GM03348 (cell line): ENCODE data around the gene NACAD.
"Not testable (repeated sequence)": the region's sequence is repeated elsewhere in the genome, so short reads cannot be mapped to it uniquely, and the experiment has no call there.

ENCODE experiments used
- DNase-seq: peaks from one replicate; pipeline ENCODE4 v3.0.0; 2012; ENCODE audit warnings: low spot score

The NACAD gene

DNA sequence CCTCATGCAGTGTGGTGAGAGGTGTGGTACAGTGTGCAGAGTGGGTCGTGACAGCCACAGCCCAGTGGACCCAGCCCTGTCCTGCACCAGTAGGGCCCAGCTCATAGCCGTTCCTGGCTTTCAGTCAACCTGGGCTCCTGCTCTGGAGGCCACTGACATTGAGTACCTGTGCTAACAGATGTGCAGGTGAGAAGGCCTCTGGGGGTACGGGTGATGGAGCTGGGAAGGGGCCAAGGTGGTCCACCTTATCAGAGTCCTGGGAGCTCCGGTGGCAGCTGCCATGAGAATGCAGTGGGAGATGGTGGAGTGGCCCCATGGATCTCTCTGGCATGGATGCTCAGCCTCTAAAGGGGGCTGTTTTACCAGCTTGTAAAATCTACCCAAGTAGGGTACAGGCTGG is 28.8 kb upstream of the NACAD start:
- DNase-seq: no peak

DNA sequence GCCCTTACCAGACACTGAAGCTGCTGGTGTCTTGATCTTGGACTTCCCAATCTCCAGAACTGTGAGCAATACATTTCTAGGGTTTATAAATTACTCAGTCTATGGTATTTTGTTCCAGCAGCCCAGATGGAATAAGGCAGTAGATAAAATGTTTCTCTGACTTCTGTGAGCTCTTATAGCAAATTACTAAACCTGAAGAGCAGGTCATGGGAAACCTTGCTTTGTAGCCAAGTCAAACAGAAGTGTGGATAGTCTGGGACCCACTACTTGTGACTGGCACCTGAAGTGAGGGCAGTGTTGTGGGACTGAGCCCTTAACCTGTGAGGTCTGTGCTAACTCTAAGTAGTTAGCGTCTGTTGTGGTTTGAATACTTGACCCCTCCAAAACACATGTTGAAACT is 27.3 kb upstream of the NACAD start:
- DNase-seq: no peak

DNA sequence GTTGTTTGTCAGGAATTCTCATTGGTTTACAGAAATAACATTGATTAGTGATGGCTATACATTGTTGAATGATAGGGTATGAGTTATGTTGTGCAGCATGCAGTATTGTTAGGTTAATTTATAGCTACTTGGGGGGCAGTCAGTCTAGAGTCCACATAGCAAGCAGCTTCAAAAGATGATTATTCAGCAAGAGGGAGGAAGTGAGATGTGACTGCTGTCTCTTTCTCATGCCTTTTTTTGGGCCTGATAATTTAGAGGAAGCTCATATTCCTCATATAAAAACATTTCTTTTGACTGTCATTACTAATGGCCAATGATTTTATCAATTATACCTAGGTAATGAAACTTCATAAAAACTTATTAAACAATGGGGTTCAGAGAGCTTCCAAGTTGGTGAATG is 26.2 kb upstream of the NACAD start:
- no peak for DNase-seq

DNA sequence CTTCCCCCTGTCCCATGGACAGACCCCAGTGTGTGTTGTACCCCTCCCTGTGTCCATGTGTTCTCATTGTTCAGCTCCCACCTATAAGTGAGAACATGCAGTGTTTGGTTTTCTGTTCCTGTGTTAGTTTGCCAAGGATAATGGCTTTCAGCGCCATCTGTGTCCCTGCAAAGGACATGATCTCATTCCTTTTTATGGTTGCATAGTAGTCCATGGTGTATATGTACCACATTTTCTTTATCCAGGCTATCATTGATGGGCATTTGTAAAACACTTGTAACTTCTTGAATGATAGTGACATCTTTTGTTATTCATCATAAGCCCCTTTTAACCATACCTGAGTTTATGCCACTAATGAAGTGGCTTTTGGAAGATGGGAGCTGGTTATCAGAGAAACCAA is 25.5 kb upstream of the NACAD start:
- not testable (repeated sequence) for DNase-seq

DNA sequence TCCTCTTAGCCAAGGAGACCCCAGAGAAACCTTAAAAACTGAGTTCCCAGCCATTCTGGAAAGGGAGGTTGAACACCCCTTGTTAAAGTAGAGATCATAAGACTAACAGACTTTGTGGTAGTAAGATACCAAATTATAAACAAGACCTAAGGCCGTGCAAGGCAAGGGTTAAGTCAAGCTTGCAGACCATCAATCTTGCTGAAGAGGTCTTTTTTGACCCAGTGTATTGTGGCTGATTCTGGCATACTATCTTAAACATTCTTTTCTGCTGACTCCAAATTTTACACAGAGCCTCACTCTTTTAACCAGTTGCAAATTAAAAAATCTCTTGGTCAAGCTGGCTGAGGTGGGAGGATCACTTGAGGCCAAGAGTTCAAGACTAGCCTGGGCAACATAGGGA is 23.9 kb upstream of the NACAD start:
- DNase-seq: no peak

DNA sequence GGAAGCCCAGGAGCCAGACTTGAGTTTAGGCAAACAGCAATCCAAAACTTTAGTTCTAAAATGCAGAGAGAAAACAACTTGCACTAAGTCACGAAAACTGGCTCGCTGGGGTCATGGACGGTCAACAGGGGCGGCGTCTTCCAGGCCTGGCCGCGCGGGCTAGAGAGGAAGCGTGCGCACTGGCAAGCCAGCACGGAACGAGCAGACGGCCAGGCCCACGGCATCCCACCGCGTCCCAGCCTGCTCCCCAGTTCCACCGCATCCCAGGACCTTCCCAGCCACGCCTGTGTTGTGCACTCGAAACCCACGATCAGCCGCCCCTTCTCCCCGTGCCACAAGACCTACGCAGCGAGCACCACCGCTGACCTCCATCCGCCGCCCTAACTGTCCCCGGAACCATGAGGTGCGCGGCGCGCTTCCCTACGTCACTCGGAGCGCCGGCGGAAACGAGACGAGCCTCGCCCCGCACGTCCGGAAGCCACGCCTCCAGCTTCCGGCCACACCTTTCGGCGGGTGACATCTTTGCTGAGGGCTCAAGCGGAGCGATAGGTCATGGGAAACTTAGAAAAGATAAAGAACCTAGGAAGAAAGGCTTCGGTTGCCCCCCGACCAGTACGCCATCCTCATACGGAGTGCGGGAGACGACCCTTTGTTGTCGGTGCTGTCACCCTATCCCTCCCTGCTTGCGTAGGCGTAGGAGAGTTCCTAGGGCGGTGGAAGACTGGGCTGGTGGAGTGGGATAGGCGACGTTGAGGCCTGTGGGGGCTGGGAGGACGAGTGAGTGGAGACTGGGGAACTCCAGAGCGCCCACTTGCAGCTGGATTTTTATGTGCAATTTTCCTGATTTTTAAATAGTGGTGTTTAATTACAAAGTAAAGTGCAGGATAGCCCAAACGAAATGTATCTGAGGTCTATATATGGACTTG is 22.8 kb upstream of the NACAD start, which contains the start of gene TBRG4:
TBRG4 (minus strand) TSS at position 400 of the 926 bp plus-strand sequence. CDS start 2,460 bp downstream, outside the sequence.
- DNase-seq: peak; percentile 97

DNA sequence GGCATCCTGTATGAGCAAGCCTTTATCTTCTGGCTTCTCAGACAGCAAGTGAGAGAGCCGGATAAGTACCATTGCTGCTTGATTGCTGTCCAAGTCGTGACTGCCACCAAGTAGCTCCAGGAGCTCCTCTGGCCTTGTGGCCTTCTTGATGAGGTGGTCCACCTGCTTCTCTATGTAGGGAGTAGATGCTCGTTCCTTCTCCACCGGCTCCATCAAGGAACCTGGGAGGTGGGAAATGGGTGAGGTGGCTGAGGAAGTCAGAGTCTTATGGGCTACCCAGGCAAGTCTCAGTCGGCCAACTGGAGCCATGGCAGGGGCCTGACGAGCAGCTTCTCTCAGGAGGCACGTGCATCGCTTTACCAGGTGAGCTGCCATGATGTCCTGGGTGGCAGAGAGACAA is 20.1 kb upstream of the NACAD start:
- DNase-seq: no peak

DNA sequence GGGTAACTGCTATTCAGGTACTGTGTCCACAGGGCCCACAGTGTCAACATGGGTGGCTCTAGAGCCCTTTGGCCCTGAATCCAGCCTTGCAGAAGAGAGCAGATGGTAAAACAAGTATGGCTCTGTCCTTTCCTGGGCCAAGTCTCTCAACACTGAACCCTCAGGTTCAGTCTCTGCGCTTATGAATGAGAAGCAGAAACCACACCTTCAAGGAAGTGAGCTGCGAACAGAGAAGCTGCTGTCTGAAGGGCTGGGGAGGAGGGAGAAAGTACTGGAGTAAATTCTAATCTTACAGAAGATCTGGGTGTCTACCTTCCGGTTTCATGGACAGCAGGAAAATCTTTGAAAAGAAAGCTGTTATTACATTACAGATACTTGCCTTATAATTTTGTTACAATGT is 18.6 kb upstream of the NACAD start:
- no peak for DNase-seq

DNA sequence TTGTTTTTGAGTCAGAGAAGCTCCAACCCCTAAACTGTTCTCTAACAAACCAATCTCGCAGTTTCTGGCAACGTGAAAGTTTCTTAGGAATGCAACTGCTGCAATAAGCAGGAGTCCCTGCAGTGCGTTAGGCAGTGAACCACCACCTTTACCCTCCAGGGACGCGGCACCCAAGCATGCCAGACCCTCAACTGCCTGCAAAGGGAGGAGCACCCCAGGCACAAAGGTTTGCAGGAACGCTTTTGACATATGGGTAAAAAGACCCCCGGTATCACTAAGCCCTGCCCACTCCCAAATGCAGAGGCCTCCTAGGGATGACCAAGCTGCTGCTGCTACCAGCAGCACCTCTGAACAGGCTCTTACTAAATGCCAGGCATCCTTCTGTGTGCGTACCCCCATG is 18.1 kb upstream of the NACAD start:
- no peak for DNase-seq

DNA sequence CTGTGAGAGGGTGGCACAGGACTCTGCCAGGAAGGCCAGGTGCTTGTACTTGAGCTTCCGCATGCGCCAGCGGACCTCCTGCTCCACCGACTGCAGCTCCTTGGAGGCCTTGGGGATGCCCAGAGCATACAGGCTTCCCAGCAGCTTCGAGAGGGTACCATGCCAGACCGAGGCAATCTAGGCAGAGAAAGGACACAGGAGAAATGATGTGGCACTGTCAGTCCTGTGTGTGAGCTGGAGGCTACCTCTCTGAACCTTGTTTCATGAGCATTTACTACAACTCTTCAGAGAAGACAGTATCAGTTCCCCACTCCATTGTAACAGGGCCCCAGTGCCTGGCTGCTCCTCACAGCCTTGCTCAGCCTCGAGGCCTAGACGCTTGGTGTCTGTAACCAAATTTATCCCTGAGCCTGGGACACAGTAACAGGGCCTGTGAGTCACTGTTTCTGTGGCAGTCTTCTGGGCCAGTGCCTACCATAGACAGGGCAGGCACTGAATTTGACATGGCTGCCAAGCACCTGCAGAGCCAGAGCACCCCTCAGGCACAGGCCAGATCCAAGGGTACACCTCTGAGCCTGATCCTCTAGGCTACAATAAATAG is 16.9 kb upstream of the NACAD start:
- DNase-seq: no peak

DNA sequence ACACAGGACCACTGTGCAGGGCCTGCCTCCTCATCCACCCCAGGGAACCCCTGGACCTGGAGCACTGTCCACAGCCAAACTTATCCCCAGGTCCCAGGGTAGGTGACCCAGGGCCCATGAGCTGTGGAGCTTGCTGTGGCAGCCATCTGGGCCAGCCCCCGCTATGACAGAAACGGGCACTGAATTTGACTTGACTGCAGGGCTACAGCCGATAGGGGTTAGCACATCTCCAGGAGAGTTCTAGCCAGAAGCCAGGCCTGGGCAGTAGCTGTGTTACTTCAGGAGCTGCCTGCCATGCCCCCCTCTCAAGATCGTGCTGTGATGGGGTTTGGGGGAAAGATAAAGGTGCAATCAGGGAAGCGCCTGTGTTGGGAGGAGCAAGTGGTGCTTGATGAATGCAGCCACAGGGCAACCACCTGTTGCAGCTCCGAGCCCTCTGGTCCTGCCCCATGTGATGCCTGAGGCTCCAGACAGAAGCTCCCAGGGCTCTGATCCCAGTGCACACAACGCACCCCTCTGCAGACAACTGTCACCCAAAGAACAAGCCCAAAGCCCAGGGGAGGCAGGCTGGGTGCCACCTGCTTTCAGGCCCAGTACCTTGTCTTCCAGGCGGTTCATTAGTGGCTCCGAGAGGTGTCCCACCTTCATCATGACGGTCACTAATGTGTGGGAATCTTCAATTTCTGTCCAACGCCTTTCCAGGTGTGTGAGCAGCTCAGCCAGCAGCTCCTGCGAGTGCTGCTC is 16.2 kb upstream of the NACAD start:
- no peak for DNase-seq

DNA sequence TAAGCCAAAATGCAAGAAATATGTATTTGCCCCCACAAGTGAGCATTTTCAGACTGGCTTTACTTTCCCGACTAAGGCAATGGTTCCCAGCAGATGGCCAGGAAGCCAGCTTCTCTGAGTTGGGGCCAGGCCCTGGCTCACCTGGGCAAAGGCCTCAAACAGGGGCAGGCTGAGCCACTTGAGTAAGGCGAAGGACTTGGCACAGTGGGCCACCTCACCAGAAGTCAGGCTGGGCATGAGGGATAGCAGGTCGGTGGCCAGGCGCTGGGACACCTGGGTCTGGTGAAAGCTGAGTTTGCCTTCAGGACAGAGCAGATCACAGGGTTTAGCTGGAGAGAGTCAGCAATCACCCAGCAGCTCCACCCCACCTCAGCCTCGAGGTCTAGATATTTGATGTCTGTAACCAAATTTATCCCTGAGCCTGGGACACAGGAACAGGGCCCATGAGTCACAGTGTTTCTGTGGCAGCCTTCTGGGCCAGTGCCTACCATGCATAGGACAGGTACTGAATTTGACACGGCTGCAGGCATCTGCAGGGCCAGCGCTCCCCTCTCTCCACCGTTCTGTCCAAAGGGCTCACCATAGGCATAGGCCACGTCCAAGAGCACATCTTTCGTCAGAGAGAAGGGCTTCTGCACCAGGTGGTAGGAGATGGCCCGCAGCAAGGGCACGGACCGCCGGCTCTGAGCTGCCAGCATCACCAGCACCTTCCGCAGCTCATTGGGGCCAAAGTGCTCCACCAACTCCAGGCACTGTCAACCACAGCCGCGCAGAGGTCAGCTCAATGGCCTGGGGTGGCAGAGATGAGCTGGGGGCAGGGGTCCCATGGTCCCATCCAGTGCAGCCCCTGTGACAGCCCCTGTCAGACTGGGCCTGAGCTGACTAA is 15.4 kb upstream of the NACAD start:
- no peak for DNase-seq

DNA sequence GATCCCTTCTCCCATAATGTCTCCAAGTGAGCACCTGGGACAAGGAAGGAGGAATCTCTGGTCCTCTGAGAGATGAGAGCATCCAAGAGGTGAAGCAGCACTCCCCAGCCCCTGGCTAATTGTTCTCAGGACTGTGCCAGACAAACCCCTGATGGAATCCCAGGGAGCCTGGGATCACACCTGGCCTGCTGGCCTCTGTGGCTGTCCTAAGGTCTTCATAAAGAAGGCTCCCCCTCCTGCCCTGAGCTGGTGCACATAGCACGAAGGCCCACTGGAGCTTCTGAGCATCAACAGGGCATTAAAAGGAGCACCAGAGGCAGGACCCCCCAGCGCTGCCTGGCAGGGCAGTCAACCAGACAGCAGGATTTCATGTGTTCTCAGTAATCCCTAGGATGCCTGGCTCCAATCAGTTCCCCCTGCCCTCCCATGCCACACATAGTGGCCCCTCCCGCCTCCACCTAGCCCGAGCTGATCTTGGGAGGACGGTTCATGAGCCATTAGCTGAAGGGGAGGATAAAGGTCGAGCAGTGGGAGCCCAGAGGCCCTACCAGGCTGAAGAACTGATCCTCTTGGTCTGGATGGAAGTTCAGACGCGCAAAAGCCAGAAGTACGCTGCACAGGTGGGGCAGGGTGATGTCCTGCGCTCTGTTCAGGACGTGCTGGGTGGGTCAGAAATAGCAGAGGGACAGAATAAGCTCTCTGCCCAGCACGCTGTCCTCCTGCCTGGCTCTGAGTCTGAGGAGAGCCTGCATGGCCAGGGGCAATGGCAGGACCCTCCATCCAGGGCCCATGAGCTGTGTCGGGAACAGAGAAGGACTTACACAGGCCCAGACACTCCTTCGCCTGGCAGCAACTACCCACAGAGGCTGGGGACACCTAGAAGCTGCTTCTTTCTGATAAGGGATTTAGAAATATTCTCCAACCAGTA is 14.3 kb upstream of the NACAD start:
- no peak for DNase-seq

DNA sequence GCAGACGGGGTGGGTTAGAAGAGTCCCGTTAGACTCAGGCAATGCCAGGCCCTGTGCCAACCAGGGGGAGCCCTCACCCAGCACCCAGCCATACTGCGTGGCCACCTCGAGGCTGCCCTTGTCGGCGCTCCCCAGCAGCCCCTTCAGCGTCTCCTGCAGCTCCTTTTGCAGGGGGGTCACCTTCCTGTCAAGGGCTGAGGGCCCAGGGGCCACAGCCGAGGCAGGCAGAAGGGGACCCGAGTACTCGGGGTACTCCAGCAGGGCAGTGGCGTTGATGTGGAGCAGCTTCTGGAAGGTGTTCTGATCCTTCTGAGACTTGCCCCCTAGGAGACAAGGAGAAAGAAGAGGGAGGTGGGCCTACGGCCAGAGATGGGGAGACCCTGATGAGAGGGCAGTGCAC is 13.0 kb upstream of the NACAD start:
- DNase-seq: no peak

DNA sequence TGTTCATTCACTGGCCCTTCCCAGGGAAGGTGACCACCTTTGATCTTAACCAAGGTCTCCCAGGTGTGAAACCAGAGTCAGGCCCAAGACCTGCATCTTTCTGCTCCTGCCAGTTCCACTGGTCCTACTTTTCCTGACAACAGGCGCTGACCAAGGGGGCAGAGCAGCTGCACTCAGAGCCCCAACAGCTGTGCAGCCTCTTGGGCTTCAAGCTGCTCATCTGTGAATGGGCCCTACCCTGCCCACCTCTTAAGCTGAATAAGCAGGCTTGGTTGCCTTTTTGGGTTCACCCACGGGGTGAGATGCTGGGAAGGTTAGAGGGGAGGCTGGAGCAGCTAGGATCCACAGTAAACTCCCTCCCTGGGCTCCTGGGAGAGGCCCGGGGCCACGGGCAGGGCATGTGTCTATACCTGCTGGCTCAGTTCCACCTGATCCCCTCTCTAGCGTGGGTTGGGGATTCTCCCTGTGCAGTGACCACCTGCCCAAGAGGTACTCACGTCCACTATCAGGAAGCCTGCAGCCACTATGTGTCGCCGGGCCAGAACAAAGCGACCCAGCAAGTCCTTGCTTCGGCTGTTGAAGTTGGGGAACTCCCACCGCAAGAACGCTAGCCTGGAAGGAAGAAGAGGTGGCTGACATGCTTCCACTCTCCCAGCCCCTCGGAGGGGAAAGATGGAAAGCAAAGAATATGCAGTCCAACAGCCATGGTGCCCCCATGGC is 12.2 kb upstream of the NACAD start:
- no peak for DNase-seq

DNA sequence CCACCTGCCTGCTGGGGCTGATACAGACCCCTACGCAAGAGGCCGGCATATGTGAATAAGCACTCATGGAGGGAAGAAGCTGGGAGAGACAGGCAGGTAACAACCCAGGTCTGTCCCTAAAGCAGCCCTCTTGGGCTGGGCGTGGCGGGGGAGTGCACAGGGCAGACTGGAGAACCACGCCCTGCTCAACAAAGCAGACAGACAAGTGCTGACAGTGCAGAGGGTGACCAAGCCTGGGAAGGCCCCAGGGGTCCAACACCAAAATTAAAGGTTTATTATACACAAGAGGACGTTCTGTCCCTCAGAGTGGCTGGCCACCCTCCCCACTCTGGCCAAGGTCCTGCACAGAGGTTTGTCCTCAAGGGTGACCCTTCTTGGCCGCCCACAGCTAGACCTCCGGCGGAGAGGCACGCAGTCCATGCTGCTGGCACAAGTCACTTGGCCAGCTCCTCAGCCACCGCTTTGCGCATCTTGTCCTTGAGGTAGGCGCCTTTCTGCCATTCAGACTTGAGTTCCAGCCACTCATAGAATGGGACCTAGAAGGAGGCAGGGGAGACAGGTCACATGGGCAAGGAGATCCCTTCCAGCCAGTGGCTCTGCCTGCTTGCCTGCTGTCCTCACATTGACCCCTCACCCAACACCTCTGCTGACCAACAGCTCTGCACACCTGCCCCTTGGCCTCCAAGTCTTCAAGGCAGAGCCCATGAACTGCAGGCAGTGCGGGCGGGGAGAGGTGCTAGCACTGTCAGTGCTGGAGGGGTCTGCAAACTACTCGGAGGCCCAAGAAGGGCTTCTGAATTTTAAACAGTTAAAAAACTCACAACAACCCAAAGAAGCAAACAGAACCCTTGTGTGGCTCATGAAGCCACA is 11.4 kb upstream of the NACAD start:
- DNase-seq: no peak

DNA sequence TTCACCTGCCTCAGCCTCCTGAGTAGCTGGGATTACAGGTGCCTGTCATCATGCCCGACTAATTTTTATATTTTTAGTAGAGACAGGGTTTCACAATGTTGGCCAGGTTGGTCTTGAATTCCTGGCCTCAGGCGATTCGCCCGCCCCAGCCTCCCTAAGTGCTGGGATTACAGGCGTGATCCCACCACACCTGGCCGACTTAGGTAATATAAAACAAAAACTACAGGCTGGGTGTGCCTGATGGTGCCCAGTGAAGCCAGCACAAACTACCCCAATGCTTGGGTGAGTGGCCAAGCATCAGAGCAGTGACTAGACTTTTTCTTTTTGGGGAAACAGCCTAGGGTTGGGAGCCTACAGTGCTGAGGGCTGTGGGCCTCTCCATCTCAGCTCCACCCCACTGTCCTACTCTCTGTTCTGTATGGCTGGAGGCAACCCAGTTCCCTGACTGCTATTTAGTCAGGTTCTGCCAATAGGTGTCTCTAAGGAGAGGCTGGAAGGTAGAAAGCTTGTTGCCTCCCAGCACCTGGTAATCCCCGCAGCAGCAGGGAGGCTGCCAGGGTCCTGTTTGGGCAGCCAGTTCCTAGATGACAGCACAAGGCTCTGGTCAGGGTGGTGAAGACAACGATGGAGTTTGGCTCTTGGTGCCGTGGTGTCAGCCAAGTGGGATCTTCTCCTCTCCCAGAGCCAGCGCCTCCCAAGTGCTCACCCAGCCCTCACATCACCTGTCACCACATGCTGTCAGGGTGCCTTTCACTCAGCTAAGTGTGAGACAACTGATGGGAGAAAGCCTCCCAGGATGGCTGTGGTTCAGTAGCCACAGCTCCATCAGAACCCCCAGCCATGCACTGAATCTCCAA is 10.4 kb upstream of the NACAD start:
- DNase-seq: no peak

DNA sequence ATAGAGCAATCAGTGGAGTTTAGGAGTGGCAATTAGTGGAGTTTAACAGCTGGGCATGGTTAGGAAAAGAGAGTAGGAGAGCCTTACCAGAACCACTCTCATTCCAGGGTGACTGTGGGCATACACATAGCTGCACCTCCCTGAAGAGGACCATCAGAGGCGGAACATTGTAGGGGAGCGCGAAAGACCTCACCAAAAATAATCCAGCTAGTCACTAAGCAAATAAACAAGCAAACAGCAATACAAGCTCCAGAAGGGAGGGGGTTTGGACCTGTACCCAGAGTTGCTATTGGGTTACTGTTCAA is 4.1 kb upstream of the NACAD start:
- DNase-seq: no peak
